ENCODE measurements around the gene ATAD3C.
"Not testable (repeated sequence)": the region's sequence is repeated elsewhere in the genome, so short reads cannot be mapped to it uniquely, and the experiment has no call there.

ATAD3C gene

DNA sequence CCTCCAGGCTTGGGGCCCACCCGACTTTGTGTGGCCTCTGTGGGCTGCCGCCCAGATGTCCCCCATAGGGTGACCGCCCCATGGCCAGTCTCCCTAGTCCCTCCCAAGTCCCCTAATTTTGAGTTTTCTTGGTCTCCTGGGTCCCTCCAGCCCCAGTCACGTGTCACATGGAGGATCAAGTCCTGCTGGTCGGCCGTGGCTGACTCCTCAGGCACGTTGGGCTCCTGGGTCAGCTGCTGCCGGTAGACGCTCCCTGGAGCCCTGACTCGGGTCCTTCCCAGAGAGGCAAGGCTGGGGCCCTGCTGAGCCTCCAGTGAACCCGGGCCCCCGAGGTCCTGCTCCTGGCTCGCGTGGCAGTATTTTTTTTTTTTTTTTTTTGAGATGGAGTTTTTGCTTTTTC is 10.2 kb downstream of the ATAD3C start:
- not testable (repeated sequence) for H3K9me3 ChIP-seq (ENCODE audit: control insufficient read depth in 5 of 5, low read length in 5 of 5); H3K9ac ChIP-seq (ENCODE audit: low read length in 5 of 5); H3K4me3 ChIP-seq (ENCODE audit: low read depth in 1 of 5, low read length in 5 of 5); H3K36me3 ChIP-seq (ENCODE audit: control insufficient read depth in 5 of 5, insufficient read depth in 5 of 5, low read length in 5 of 5); H3K27me3 ChIP-seq (ENCODE audit: control insufficient read depth in 5 of 5, insufficient read depth in 4 of 5, low read length in 5 of 5); H3K27ac ChIP-seq (ENCODE audit: low read depth, low read length)
- H3K4me1 ChIP-seq (ENCODE audit: control insufficient read depth in 5 of 5, insufficient read depth in 5 of 5, low read length in 5 of 5), result peaks cover 0 to 16% (median 12%) of the 10 kb centered on the region in 5 donors

DNA sequence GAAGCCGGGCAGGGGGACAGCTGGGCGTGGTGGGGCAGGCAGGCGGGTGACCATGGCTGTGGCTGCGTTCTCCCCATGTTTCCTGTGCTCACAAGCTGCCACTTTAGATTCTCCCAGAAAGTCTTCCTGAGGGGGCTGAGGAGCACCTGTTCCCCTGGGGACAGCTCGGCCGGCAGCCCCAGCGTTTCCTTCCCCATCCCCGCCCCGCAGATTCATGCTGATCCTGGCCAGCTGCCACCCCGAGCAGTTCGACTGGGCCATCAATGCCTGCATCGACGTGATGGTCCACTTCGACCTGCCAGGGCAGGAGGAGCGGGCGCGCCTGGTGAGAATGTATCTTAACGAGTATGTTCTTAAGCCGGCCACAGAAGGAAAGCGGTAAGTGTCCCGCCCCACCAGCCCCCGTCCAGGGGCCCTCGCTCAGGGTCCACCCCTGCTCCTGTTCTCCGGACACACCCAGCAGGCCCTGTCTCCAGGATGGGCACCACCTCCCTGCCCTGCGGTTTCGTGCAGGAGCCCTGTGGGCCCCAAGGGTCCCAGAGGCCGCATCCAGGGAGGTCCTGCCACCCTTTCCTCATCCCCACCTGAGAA is 11.1 kb downstream of the ATAD3C start:
- Histone ChIP-seq H3K27ac (ENCODE audit: low read depth, low read length) (no peak overlapping the region), H3K36me3 (ENCODE audit: control insufficient read depth in 5 of 5, insufficient read depth in 5 of 5, low read length in 5 of 5) (no peaks in the 10 kb centered on the region), H3K4me1 (ENCODE audit: control insufficient read depth in 5 of 5, insufficient read depth in 5 of 5, low read length in 5 of 5) (peaks cover 0 to 16% (median 12%) of the 10 kb centered on the region in 5 donors), H3K4me3 (ENCODE audit: low read depth in 1 of 5, low read length in 5 of 5) (no peak overlapping the region), H3K27me3 (ENCODE audit: control insufficient read depth in 5 of 5, insufficient read depth in 4 of 5, low read length in 5 of 5) (no peaks in the 10 kb centered on the region), H3K9ac (ENCODE audit: low read length in 5 of 5) (no peak overlapping the region), H3K9me3 (ENCODE audit: control insufficient read depth in 5 of 5, low read length in 5 of 5) (no peaks in the 10 kb centered on the region)

DNA sequence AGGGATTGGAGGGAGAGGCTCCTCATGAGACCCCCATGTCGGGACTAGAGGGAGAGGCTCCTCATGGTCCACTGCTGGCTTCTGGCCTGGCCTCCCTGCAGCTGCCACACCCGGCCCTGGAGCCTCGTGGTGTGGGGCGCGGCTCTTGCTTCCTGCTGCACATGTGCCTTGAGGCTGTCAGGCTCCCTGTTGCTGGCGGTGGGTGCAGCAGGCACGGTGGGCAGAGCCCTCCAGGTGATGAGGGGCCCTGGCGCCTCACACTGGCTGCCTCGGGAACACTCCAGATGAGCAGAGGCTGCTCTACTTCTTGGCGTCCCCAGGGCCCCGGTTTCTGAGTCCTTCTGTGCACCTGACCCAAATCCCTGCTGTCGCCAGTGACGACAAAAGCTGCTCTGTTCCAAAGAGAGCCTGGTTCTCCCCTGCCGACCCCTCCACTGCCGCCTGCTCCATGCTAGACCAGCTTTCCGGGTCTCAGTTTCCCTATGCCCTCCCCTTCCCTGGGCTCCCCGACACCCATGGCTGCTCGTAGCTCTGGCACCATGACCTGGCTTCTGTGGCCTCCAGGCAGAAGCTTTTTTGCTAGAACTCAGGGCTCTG is 12.3 kb downstream of the ATAD3C start:
- Histone ChIP-seq H3K4me1 (ENCODE audit: control insufficient read depth in 5 of 5, insufficient read depth in 5 of 5, low read length in 5 of 5) (peaks cover 0 to 16% (median 12%) of the 10 kb centered on the region in 5 donors), H3K27ac (ENCODE audit: low read depth, low read length) (no peak overlapping the region), H3K4me3 (ENCODE audit: low read depth in 1 of 5, low read length in 5 of 5) (peak overlapping the region in 2 of 5 donors; percentile 44 to 51), H3K9me3 (ENCODE audit: control insufficient read depth in 5 of 5, low read length in 5 of 5) (no peaks in the 10 kb centered on the region), H3K9ac (ENCODE audit: low read length in 5 of 5) (peak overlapping the region in 1 of 5 donors; percentile 13), H3K27me3 (ENCODE audit: control insufficient read depth in 5 of 5, insufficient read depth in 4 of 5, low read length in 5 of 5) (no peaks in the 10 kb centered on the region), H3K36me3 (ENCODE audit: control insufficient read depth in 5 of 5, insufficient read depth in 5 of 5, low read length in 5 of 5) (no peaks in the 10 kb centered on the region)

DNA sequence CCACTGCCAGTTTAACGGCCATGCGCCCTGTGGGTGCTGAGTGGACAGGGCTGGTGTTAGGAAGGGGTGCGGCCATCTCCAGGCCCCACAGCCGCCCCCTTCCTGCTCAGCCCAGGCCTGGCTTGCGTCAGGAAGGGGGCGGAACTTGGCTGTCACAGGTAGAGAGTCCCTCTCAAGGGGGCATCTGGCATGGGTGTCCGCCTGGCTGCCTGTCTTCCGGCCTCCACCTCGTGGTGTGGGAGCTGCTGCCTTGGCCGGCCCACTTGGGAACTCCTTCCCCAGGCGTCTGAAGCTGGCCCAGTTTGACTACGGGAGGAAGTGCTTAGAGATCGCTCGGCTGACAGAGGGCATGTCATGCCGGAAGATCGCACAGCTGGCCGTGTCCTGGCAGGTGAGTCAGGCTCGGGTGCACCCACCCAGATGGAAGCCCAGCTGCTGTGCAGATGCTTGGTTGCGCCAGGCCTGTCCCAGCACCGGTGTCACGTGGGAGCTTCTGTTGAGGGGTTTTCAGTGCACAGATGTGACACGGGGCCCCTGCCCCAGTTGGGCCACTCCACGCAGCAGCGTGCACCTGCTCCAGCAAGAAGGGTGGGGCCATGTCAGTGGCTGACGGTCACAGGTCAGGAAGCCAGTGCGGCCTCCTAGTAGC is 13.0 kb downstream of the ATAD3C start:
- Histone ChIP-seq H3K4me3 (ENCODE audit: low read depth in 1 of 5, low read length in 5 of 5) (peak overlapping the region in 4 of 5 donors; percentile 22 to 51 (median 40)), H3K9me3 (ENCODE audit: control insufficient read depth in 5 of 5, low read length in 5 of 5) (no peaks in the 10 kb centered on the region), H3K27ac (ENCODE audit: low read depth, low read length) (no peak overlapping the region), H3K36me3 (ENCODE audit: control insufficient read depth in 5 of 5, insufficient read depth in 5 of 5, low read length in 5 of 5) (no peaks in the 10 kb centered on the region), H3K4me1 (ENCODE audit: control insufficient read depth in 5 of 5, insufficient read depth in 5 of 5, low read length in 5 of 5) (peaks cover 0 to 16% (median 12%) of the 10 kb centered on the region in 5 donors), H3K27me3 (ENCODE audit: control insufficient read depth in 5 of 5, insufficient read depth in 4 of 5, low read length in 5 of 5) (no peaks in the 10 kb centered on the region), H3K9ac (ENCODE audit: low read length in 5 of 5) (peak overlapping the region in 1 of 5 donors; percentile 13)

DNA sequence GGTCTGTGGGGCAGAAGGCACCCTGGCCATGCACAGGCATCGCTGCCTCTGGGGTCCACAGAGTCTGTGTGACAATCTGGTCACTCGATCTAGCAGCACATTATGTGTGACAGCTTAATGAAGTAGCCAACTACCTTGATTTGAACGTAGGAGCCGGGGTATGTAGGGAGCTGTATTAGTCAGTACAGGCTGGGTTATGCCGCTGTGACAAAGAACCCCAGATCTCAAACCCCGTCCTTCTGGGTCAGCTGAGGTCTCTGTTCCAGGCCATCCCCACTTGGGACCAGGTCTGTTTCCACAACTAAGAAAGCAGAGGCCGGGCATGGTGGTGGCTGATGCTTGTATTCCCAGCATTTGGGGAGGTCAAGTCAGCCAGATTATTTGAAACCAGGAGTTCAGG is 13.8 kb downstream of the ATAD3C start:
- H3K27ac ChIP-seq (ENCODE audit: low read depth, low read length), result no peak overlapping the region
- H3K27me3 ChIP-seq (ENCODE audit: control insufficient read depth in 5 of 5, insufficient read depth in 4 of 5, low read length in 5 of 5), result no peaks in the 10 kb centered on the region
- no peak overlapping the region for H3K4me3 ChIP-seq (ENCODE audit: low read depth in 1 of 5, low read length in 5 of 5)
- H3K36me3 ChIP-seq (ENCODE audit: control insufficient read depth in 5 of 5, insufficient read depth in 5 of 5, low read length in 5 of 5), result no peaks in the 10 kb centered on the region
- H3K9ac ChIP-seq (ENCODE audit: low read length in 5 of 5), result no peak overlapping the region
- peaks cover 0 to 16% (median 12%) of the 10 kb centered on the region in 5 donors for H3K4me1 ChIP-seq (ENCODE audit: control insufficient read depth in 5 of 5, insufficient read depth in 5 of 5, low read length in 5 of 5)
- no peaks in the 10 kb centered on the region for H3K9me3 ChIP-seq (ENCODE audit: control insufficient read depth in 5 of 5, low read length in 5 of 5)

DNA sequence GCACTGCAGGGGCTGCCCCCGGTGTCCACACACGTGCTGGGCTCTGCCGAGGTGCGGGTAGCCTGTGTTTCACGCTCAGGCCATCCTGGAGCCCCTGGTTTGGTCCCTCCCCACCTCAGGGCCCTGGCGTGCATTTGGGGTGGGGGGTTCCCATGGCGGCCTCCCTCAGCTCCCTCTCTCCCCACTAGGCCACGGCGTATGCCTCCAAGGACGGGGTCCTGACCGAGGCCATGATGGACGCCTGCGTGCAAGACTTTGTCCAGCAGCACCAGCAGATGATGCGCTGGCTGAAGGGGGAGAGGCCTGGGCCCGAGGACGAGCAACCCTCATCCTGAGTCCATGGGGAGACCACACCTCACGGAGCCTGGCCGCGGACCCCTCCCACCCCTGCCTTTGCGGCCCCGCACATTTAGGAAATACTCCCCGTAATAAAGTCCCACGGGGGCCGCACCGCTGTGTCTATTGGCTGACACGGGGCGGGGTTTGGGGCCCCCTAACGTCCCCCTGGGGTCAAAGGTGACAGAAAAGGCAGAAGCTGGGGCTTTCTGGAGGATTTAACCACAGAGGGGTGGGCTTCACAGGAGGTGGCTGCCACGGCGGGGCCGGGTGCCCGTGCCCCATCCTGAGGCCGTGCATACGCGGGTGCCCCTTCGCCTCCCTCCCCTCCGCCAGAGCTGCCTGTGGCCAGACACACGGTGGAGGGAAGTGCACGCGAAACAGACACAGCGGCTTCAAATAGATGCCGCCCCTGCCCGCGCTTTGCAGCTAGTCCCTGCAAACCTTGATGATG is 18.9 kb downstream of the ATAD3C start:
- not testable (repeated sequence) for H3K27ac ChIP-seq (ENCODE audit: low read depth, low read length); H3K27me3 ChIP-seq (ENCODE audit: control insufficient read depth in 5 of 5, insufficient read depth in 4 of 5, low read length in 5 of 5); H3K9me3 ChIP-seq (ENCODE audit: control insufficient read depth in 5 of 5, low read length in 5 of 5); H3K4me3 ChIP-seq (ENCODE audit: low read depth in 1 of 5, low read length in 5 of 5); H3K36me3 ChIP-seq (ENCODE audit: control insufficient read depth in 5 of 5, insufficient read depth in 5 of 5, low read length in 5 of 5); H3K9ac ChIP-seq (ENCODE audit: low read length in 5 of 5)
- peaks cover 3 to 20% (median 17%) of the 10 kb centered on the region in 5 donors for H3K4me1 ChIP-seq (ENCODE audit: control insufficient read depth in 5 of 5, insufficient read depth in 5 of 5, low read length in 5 of 5)

DNA sequence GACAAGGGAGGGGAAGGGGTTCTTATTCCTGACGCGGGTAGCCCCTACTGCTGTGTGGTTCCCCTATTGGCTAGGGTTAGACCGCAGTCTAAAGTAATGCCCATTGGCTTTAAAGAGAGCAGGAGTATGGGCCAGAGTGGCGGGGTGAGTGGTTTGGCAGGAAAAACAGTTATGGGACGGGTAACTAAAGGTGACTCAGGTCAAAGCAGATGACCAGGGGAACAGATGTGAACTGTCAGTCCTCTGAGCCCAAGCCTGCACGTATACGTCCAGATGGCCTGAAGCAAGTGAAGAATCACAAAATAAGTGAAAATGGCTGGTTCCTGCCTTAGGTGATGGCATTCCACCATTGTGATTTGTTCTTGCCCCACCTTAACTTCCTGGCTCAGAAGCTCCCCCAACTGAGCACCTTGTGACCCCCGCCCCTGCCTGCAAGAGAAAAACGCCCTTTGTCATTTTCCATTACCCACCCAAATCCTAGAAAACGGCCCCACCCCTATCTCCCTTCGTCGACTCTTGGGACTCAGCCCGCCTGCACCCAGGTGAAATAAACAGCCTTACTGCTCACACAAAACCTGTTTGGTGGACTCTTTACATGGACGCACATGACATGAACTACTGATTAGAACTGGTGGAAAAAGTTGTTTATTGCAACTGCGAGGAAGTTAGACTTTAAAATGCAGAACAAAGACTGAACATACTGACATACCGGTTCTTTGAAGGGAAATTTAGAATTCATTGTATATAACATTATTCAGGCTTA is 21.3 kb downstream of the ATAD3C start:
- H3K9ac ChIP-seq (ENCODE audit: low read length in 5 of 5), result peak overlapping the region in 4 of 5 donors; percentile 58 to 84 (median 70)
- peak overlapping the region; percentile 71 to 83 (median 82) for H3K4me3 ChIP-seq (ENCODE audit: low read depth in 1 of 5, low read length in 5 of 5)
- H3K4me1 ChIP-seq (ENCODE audit: control insufficient read depth in 5 of 5, insufficient read depth in 5 of 5, low read length in 5 of 5), result peaks cover 3 to 24% (median 19%) of the 10 kb centered on the region in 5 donors
- H3K9me3 ChIP-seq (ENCODE audit: control insufficient read depth in 5 of 5, low read length in 5 of 5), result no peaks in the 10 kb centered on the region
- H3K36me3 ChIP-seq (ENCODE audit: control insufficient read depth in 5 of 5, insufficient read depth in 5 of 5, low read length in 5 of 5), result peaks cover 0 to 2% (median 0%) of the 10 kb centered on the region in 5 donors
- H3K27me3 ChIP-seq (ENCODE audit: control insufficient read depth in 5 of 5, insufficient read depth in 4 of 5, low read length in 5 of 5), result no peaks in the 10 kb centered on the region
- peak overlapping the region; percentile 69 for H3K27ac ChIP-seq (ENCODE audit: low read depth, low read length)

DNA sequence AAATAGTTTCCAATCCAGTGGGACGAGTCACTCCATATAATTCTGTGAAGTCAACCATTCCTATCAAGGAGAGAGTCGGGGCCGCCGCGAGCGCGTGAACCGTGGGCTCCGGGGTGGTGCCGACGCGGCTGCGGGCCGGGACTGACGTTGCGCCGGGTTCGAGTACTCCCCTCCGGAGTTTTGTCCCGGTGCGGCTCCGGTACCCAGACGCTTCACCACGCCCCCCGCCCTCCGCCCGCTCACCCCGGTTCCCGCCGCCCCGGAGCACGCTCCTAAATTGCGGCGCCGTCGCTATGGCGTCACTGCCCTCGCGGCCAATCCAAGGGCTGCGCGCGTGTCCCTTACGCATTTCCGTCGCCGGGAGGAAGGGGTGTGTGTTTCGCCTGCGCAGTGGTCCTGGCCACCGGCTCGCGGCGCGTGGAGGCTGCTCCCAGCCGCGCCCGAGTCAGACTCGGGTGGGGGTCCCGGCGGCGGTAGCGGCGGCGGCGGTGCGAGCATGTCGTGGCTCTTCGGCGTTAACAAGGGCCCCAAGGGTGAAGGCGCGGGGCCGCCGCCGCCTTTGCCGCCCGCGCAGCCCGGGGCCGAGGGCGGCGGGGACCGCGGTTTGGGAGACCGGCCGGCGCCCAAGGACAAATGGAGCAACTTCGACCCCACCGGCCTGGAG is 22.0 kb downstream of the ATAD3C start, which contains the start of gene ATAD3B:
TSS of gene ATAD3B (plus strand) at position 377 of the 664 bp plus-strand sequence. CDS start at position 497, 120 bp downstream.
- no peaks in the 10 kb centered on the region for H3K27me3 ChIP-seq (ENCODE audit: control insufficient read depth in 5 of 5, insufficient read depth in 4 of 5, low read length in 5 of 5)
- H3K27ac ChIP-seq (ENCODE audit: low read depth, low read length), result peak within 1 kb of the TSS; percentile 69
- peaks cover 3 to 24% (median 19%) of the 10 kb centered on the region in 5 donors for H3K4me1 ChIP-seq (ENCODE audit: control insufficient read depth in 5 of 5, insufficient read depth in 5 of 5, low read length in 5 of 5)
- H3K9me3 ChIP-seq (ENCODE audit: control insufficient read depth in 5 of 5, low read length in 5 of 5), result no peaks in the 10 kb centered on the region
- H3K4me3 ChIP-seq (ENCODE audit: low read depth in 1 of 5, low read length in 5 of 5), result peak within 1 kb of the TSS; percentile 71 to 83 (median 82)
- H3K9ac ChIP-seq (ENCODE audit: low read length in 5 of 5), result peak within 1 kb of the TSS in 4 of 5 donors; percentile 58 to 84 (median 70)
- H3K36me3 ChIP-seq (ENCODE audit: control insufficient read depth in 5 of 5, insufficient read depth in 5 of 5, low read length in 5 of 5), result peaks cover 0 to 2% (median 0%) of the 10 kb centered on the region in 5 donors
